HG03575 (cell line): ENCODE data around the gene CSTF3.
"Not testable (repeated sequence)": the region's sequence is repeated elsewhere in the genome, so short reads cannot be mapped to it uniquely, and the experiment has no call there.

ENCODE experiments used
- ATAC-seq: cut with Tn5 transposase; IDR thresholded peaks from one replicate; pipeline ENCODE4 v1.9.1; 2021; ENCODE audit not compliant: unreplicated experiment, insufficient number of reproducible peaks, low FRiP score; ENCODE audit errors: extremely low read depth

CSTF3 gene

DNA sequence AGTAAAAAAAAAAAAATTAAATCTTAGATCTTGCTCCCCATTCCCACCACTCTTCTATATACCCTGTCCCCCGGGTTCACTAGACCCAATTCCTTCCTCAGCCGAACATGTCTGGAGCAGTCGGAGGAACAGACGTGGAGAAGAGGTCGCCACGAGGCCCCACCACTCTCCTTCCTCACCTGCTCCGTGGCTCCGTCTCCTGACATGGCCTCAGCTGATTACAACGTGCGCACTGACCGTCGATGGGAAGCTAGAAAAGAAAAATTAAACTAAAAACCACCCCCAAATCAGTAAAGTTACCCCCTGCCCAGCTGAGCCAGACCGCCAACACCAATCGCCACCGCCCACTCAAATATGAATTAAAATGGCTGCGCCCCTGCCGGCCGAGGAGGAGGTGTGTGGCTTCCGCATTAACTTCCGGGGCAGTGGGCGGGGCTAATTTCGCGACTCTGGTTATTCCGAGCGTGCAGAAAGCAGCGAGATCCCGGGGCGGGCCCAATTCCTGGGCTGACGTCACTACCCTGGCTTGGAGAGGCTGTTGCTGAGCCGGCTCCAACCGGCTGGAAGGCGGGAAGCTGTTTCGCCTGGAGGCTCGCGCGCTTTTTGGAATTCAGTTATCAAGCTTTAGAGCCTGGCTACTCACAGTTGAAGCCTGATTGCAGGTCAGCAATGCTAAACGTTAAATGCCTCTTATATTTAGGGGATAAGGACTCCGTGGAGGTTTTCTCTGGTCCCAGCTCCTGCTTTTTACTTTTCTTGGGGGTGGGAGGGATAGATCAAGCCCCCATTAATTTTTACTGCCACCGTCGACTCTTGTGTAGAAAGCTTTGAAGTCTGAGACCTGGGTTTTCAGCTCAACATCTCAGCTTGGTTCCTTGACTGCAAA, at the start of gene CSTF3:
Gene CSTF3 (minus strand): TSS at position 361 of the 886 bp plus-strand sequence. CDS start 155 bp downstream, at position 206.
- peak; percentile 44 for ATAC-seq

- no peak for ATAC-seq
Measured at GRCh38 chr11:33208150-33208549, 46.9 kb upstream of the CSTF3 start.

- ATAC-seq = no peak
Measured at GRCh38 chr11:33207408-33207985, 46.2 kb upstream of the CSTF3 start.

GRCh38 chr11:33197915-33198727, 36.8 kb upstream of the CSTF3 start:
- ATAC-seq = no peak

GRCh38 chr11:33195462-33196173, 34.3 kb upstream of the CSTF3 start:
- ATAC-seq = no peak

DNA sequence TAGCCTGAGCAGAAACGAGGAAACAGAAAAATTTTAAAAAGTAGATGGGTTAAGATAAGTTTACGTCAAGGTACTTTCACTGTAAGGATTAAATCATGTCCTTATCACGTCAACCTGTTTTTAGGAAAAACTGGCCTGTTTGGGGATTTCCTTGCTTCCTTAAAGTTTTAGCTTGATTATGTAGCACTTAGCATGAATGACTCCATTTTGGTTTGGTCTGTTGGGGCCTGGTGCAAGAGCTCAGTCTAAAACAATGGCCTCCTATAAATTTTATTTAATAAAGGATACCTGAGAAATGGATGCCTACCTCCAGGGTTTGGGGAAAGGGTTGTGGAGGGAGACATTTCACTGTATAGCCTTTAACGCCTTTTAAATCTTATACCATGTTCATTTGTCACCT, 33.2 kb upstream of the CSTF3 start:
- ATAC-seq = no peak

GRCh38 chr11:33191467-33191866, 30.2 kb upstream of the CSTF3 start:
- ATAC-seq = no peak

- no peak for ATAC-seq
Measured at GRCh38 chr11:33187998-33188722, 26.9 kb upstream of the CSTF3 start.

DNA sequence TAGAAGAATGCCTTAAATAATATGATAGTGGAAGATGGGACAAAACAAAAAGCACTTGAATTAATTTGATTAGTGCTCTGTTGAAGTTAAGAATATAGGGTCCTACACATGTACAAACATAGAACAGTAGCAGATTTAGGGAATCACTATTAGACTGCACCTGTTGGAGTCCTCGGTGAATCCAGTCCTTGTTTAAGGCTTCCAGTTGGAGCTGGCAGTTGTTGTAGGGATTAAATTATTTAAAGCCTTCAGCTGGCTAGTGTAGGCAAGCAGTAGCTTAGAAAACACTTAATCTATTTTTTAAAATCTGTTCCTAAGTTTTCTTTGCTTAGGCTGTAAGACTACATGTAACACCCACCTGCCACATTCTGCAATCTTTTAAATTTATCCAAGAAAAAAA, 24.5 kb upstream of the CSTF3 start:
- ATAC-seq = no peak

GRCh38 chr11:33182246-33182878, 21.1 kb upstream of the CSTF3 start:
- no peak for ATAC-seq

GRCh38 chr11:33179348-33179803, 18.1 kb upstream of the CSTF3 start:
- ATAC-seq = no peak

DNA sequence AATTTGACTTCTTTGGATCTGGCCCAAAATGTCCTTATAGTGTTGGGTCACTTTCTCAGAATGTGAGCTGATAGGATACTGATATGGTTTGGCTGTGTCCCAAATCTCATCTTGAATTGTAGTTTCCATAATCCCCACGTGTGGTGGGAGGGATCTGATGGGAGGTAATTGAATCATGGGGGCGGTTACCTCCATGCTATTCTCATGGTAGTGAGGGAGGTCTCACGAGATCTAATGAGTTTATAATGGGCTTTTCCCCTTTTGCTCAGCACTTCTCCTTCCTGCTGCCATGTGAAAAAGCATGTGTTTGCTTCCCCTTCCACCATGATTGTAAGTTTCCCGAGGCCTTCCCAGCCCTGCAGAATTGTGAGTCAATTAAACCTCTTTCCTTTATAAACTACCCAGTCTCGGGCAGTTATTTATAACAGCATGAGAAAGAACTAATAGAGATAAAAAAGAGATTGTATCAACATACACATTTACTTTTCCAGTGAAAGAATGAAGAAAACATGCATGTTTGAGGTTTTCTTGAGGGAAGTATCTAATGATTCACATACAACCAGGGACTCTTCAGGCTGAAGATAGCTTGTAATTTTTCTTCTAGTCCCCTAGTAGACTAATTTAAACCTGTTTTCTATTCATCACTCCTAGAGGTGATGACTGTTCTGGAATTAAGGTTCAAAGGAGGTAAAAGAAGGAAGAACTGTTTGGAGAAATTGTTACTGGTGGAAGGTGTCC, 17.3 kb upstream of the CSTF3 start:
- no peak for ATAC-seq

GRCh38 chr11:33177676-33178336, 16.5 kb upstream of the CSTF3 start:
- ATAC-seq = no peak

DNA sequence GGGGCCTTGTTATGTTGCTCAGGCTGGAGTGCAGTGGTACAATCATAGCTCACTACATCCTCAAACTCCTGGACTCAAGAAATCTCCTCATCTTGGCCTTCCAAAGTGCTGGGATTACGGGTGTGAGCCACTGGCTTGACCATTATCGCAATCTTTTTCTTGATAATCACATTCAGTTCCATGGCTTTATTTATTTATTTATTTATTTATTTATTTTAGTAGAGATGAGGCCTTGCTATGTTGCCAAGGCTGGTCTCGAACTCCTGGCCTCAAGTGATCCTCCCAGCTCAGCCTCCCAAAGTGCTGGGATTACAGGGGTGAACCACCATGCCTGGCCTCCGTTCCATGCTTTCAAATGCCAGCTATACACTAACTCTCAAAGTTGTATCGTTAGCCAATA, 15.5 kb upstream of the CSTF3 start:
- not testable (repeated sequence) for ATAC-seq

DNA sequence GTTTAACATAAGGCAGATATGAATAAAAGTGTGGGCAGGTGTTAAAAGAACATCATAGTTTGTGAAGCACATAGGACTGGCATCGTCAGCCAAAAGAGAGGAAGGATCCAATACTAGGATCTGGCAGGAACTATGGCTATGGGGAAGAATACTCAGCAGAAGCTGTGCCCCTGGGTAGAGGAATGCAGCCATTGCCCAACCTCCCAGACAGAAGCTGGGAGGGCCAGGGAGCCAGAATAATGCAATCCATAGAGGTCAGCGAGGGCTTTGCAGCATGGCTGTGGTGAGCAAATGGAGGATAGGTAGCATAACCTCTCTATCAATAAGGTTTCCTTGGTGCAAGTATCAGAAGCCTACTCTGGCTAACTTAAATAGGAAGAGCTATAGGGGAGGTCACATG, 11.7 kb upstream of the CSTF3 start:
- ATAC-seq = no peak

- no peak for ATAC-seq
Measured at GRCh38 chr11:33172345-33172744, 11.1 kb upstream of the CSTF3 start.

GRCh38 chr11:33171251-33171650, 10.0 kb upstream of the CSTF3 start:
- no peak for ATAC-seq
